Stimulated activated CD4-positive, alpha-beta T cell treated with anti-CD3 and anti-CD28 coated beads, Interleukin-2, amount 100 ng/mL, for 24 hours (primary cell): ENCODE measurements around the gene UQCC3.

Source experiments
- DNase-seq, 2 donors: peaks; one replicate each; pipeline ENCODE4 v3.0.0-alpha.2; 2020

Gene UQCC3

DNA sequence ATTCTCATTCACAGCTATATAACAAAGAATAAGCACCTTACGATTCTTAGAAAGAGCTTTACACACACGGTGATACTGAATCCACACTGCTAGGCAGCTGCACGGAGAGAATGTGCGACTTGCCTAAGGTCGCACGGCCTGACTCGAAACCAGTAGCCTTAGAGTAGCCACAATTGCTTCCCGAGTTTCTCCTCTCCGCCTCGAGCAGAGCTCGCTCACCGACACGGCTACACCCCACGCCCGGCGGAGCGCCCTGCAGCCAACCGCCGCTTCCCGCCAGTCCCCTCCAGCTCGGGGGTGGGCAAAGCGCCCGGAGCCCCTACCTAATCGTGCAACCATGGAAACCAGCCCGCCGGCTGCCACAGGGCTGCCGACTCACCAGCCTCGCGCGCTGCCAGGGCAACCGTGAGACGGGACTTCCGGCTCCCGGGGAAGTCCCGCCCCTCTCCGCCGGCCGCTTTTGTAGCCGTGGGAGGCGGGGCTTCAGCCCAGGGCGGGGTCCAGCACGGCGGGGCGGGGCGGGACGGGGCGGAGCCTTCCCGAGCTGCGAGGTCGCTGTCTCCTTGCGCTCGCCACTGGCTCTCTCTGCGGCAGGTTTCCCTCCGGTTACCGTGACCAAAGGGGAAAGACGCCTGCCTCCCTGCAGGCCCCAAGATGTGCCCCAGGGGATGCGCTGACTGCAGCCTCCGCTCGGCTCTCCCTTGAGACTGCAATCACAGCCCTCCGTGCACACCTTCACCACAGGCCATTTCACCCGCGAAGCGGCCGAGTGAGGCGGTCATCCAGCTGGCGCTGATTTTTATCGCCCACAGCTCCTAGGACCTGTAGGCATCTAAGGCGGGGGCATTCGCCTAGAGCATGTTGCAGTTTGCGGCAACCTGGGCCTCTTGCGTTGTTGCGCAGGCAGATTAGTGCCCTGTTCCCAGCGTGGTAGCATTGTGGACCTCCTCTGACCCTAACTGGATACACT lies 34.7 kb downstream of the UQCC3 start:
- peak; percentile 93 to 95 for DNase-seq

DNA sequence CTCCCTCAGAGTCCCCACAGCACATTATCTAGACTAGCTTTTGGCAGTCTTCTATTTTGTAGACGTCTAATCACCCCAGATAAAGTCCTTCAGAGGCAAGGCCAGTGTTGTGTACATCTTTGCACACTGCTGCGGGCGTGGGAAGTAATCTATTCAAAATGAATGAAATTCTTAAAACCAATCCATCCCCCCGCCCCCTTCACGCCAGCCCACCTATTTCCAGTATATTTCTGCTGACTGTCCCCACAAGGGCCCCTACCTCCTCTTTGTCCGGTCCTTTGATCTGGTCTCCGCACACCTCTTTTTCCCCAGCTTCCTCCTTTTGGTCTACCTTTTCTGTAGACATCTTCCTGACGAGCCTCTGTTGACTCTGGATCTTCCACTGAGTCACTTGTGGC lies 35.4 kb downstream of the UQCC3 start:
- no peak for DNase-seq

DNA sequence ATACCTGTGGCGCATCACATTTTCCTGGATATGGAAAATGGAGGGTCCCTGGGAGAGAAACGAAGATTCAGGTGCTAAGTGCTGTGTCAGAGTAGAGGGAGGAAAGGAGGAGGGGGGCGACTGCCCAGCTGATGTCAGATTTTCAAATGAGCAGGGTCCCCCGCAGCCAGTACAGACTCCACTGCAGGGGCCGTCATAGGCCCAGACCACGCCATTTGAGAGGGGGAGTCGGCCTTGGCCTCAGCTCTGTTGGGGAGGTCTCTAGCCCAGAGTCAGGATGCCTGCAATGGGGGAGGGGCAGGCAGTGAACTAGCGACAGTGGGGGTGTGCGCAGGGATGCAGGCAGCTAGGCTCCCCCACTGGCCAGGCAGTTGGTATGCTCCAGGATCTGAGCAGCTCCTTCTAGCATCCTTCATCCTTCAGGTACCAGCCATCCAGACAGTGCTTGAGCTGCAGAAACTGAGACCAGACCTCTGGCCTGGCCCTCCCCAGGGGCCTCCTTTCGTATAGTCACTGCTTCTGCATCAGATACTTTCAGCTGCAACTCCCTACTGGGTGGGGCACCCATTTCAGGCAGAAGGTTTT lies 35.9 kb downstream of the UQCC3 start, which contains the start of the genes BSCL2 and GNG3:
BSCL2 (minus strand) TSS at position 148 of the 585 bp plus-strand sequence. CDS start 229 bp downstream, outside the sequence.
GNG3 (plus strand) TSS at position 400 of the 585 bp plus-strand sequence. CDS start 620 bp downstream, outside the sequence.
- DNase-seq: peak in 1 of 2 donors; percentile 14

DNA sequence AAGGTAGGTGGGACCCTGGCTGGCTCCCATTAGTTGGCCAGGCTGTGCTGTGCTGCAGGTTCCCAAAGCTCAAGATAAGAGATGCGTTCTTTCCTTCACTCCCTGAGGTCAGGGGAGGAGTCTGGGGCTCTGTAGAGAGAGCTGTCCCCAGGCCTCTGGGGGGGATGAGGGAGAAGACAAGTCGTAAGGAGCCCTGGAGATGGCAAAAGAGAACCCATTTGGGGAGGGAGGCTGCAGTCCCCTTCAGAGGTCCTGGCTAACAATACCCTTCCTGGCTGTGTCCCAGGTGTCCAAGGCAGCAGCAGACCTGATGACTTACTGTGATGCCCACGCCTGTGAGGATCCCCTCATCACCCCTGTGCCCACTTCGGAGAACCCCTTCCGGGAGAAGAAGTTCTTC lies 36.9 kb downstream of the UQCC3 start:
- DNase-seq: peak in 1 of 2 donors; percentile 7

- peak; percentile 49 to 55 for DNase-seq
Observed at GRCh38 chr11:62708793-62709192, 37.3 kb downstream of the UQCC3 start.

GRCh38 chr11:62709247-62710000 lies 38.0 kb downstream of the UQCC3 start:
- DNase-seq: peak; percentile 94 to 95

DNA sequence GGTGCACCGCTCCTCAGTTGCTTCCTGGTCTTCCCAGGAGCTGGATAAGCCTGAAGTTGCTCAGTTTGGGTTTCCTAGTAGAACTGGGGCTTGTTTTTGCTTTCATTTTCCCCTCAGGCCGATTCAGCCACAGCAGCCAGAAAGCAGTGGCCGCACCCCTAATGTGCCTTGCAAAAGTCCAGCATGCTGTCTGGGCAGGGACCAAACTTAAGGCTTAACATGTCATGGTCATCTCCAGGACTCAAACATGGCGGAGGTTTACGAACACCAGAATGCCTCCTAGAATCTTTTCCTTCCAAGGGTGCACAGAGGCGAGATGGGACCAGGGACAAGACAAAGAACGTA lies 38.5 kb downstream of the UQCC3 start:
- peak; percentile 21 to 47 for DNase-seq

- no peak for DNase-seq
Observed at GRCh38 chr11:62712276-62712812, 40.9 kb downstream of the UQCC3 start.

DNA sequence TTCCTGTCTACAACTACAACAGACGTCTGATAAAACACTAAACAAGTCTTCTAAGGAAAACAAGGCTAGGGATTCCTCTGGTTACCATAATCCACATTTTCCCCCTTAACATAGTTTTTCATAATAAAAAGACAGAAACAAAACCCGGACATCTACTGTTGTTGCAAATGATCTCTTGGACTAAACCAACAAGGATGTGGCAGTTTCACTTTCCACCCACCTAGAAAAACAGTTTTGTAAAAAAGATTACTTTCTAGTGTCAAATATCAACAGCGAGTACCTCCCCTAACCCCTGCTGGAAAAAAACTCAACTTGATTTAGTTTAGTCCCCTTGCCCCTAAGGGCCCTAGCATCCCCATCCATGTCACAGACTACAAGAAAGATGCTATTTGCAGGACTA lies 41.4 kb downstream of the UQCC3 start:
- no peak for DNase-seq

DNA sequence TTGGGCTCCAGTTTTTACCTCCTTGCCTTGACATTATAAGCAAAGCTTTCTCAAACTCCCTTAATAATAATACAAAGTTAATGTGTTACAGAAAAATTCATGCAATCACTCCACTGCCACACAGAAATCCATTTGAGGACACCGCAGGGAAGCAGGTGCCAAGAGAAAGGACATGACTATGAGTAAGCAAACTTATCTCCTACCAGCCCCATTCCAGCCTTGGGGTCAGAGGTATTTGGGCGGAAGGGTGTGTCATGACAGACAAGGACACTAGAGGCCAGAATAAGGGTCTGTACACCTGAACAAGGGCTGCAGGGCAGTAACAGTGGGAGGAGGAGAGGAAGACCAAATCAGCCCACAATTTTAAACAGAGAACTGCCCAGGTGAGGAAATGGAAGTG lies 41.9 kb downstream of the UQCC3 start:
- no peak for DNase-seq

DNA sequence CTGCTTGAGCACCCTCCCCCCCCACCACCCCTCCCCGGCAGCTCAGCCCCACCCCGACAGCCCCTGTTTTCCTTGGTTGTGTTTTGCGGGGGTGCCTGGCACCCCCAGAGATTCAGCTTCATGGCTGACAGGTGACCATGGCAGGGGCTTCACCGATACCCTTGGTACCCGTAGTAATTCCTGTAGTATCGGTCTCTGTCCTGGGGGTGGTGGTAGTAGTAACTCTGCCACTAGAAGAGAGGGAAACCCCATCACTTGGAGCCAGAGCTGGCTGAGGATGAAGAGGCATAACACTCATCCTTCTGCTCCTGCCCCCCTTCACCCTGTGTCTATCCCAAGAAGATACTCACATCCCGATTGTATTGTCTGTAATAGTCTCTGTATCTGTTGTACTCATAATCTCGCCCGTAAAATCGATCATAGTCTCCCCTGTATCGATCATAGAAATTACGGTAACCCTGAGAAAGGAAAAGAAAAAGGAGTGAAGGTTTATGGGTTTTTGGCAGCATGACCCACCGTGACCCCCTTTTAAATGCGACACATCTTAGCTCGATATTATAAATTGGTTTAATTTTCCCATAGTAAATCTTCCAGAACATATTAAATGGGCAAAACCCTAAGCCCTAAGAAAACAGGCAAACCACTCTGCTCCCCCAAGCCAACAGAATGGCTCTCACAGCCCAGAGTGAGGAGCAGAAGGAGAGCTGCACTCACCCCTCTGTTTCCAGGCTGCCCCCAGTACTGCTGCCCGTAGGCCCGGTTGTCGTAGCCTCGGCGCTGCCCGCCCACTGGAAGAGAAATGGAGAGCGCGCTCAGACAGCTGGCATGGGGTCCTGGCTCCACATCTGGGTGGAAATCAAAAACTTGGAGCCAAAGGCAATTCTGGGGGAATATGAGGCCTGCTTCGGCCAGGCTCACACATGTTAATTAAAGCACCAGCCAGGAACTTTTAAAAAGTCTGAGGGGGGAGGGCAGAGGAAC lies 44.0 kb downstream of the UQCC3 start:
- DNase-seq: no peak

- no peak for DNase-seq
Observed at GRCh38 chr11:62716206-62716605, 44.7 kb downstream of the UQCC3 start.

DNA sequence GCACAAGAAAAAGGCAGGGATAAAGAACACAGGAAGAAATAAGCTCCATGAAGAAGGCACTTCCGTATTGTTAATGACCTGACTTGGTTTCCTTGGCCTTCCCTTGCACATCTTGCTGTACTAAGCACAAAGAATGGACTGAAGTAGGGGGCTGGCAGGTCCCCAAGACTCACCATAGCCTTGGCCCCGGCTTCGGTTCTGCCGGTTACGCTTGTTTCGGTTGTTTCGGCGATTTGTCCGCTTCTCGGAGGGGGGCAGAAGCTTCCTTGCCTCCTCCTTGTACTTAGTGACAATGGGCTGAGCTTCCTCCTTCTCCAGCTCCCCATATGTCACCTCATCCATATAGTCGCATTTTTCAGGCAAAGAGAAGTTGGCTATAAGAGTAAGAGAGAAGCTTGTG lies 45.3 kb downstream of the UQCC3 start:
- no peak for DNase-seq

- DNase-seq: no peak
Observed at GRCh38 chr11:62719302-62719978, 48.0 kb downstream of the UQCC3 start.

GRCh38 chr11:62721994-62722393 lies 50.5 kb downstream of the UQCC3 start:
- DNase-seq: no peak
